Activated T-helper 9 cell treated with anti-CD3 and anti-CD28 coated beads, Interleukin-2, amount 50 U/mL, for 16 hours (primary cell): ENCODE data around the gene FAM47C.
"Not testable (repeated sequence)": the region's sequence is repeated elsewhere in the genome, so short reads cannot be mapped to it uniquely, and the experiment has no call there.

Experiments used
- DNase-seq: peaks from one replicate; pipeline ENCODE4 v3.0.0-alpha.2; 2020; ENCODE audit warnings: low read depth

Gene FAM47C

GRCh38 chrX:37008182-37008581 lies at the start of gene FAM47C:
TSS of gene FAM47C (plus strand) at chrX:37008366. CDS start at chrX:37008411, 45 bp downstream.
- not testable (repeated sequence) for DNase-seq

- no peak for DNase-seq
Measured at GRCh38 chrX:36961590-36961989, 46.6 kb upstream of the FAM47C start.

- DNase-seq = no peak
Measured at GRCh38 chrX:36963069-36963808, 44.9 kb upstream of the FAM47C start.

GRCh38 chrX:36963852-36964251 lies 44.3 kb upstream of the FAM47C start:
- no peak for DNase-seq

GRCh38 chrX:36973575-36973974 lies 34.6 kb upstream of the FAM47C start:
- no peak for DNase-seq

- no peak for DNase-seq
Measured at GRCh38 chrX:36974911-36975310, 33.3 kb upstream of the FAM47C start.

- DNase-seq = no peak
Measured at GRCh38 chrX:36978886-36979285, 29.3 kb upstream of the FAM47C start.

GRCh38 chrX:36983831-36984230 lies 24.3 kb upstream of the FAM47C start:
- no peak for DNase-seq

GRCh38 chrX:36985416-36986209 lies 22.6 kb upstream of the FAM47C start:
- not testable (repeated sequence) for DNase-seq

GRCh38 chrX:36986231-36986630 lies 21.9 kb upstream of the FAM47C start:
- no peak for DNase-seq

GRCh38 chrX:36987212-36987611 lies 21.0 kb upstream of the FAM47C start:
- DNase-seq = not testable (repeated sequence)

GRCh38 chrX:37000140-37000539 lies 8.0 kb upstream of the FAM47C start:
- DNase-seq = no peak

- no peak for DNase-seq
Measured at GRCh38 chrX:37010496-37010895, 2.3 kb downstream of the FAM47C start.

- DNase-seq = not testable (repeated sequence)
Measured at GRCh38 chrX:37034260-37034659, 26.1 kb downstream of the FAM47C start.

GRCh38 chrX:37036674-37037220 lies 28.6 kb downstream of the FAM47C start:
- not testable (repeated sequence) for DNase-seq

GRCh38 chrX:37038814-37039213 lies 30.6 kb downstream of the FAM47C start:
- DNase-seq = not testable (repeated sequence)

GRCh38 chrX:37042956-37043885 lies 35.1 kb downstream of the FAM47C start:
- DNase-seq = not testable (repeated sequence)

- no peak for DNase-seq
Measured at GRCh38 chrX:37047776-37048175, 39.6 kb downstream of the FAM47C start.

GRCh38 chrX:37057572-37057971 lies 49.4 kb downstream of the FAM47C start:
- not testable (repeated sequence) for DNase-seq

GRCh38 chrX:37060999-37061398 lies 52.8 kb downstream of the FAM47C start:
- no peak for DNase-seq
